ENCODE data around the gene PSMB10. TPM values are rescaled to one million over a fixed set of nuclear protein-coding genes. Genes with fewer than 3 reads are reported as not detected.

The PSMB10 gene
- total and polyA plus RNA-seq, 2 of the 8 experiments (the other 6 are each of a cell fraction or from before 2014, with no cell fraction given) = 32.1 to 61.9 TPM

GRCh38 chr16:67965668-67966548, 29.3 kb upstream of the PSMB10 start:
- H3K14ac ChIP-seq (ENCODE audit: insufficient read length) = peak overlapping the region; percentile 37
- peak overlapping the region; percentile 14 for H2BK120ac ChIP-seq (replicated peaks; ENCODE audit: low read depth, low read length)
- POLR2A ChIA-PET (ENCODE audit: partially characterized antibody) = interaction anchor here (1.1 to 3.9 kb wide), 10 partner anchors 12 to 271 kb away, joined by 3 to 26 read pairs (median 6); partner anchors contain the start of genes DDX28, DUS2, LCAT and PSMB10
- peak overlapping the region; percentile 6; the same call in 1 of the 2 replicates for H4K8ac ChIP-seq (ENCODE audit: extremely low read depth, insufficient read depth, low read length)
- CTCF ChIA-PET (ENCODE audit: partially characterized antibody) = interaction anchor here (0.8 to 10.9 kb wide), 8 partner anchors 15 to 419 kb away, joined by 3 to 90 read pairs (median 4); partner anchors contain the start of genes DPEP3 and LCAT
- peak overlapping the region; percentile 75; the same call in 1 of the 2 replicates for H3K18ac ChIP-seq (ENCODE audit: extremely low read depth, low read length)
- H3K9ac ChIP-seq (replicated peaks in 1 of 4; ENCODE audit: extremely low read depth in 1 of 4, low read depth in 3 of 4, low read length in 3 of 4) = peak overlapping the region in 3 of 4 experiments; percentile 12 to 41 (median 14); a peak in 5 of 7 replicates
- no peak for TF ChIP-seq CBX8 (IDR thresholded peaks at IDR 0.05; ENCODE audit: borderline replicate concordance, low read depth, low read length)
- 0 out of 2 replicates have a peak, but pooled peaks have one; percentile 4 for TF ChIP-seq TAF1 (IDR thresholded peaks at IDR 0.05; ENCODE audit: low read depth, low read length)
- TF ChIP-seq TEAD4 (IDR thresholded peaks at IDR 0.05; ENCODE audit: low read depth, low read length) = 0 out of 2 replicates have a peak, but pooled peaks have one; percentile 44
- peak overlapping the region; percentile 15; the same call in 1 of the 2 replicates for H2BK20ac ChIP-seq (ENCODE audit: low read length)
- H3K79me2 ChIP-seq (ENCODE audit: control insufficient read depth in 1 of 2, insufficient read depth in 2 of 2, low read length in 2 of 2) = peaks cover 0 to 4% of the 10 kb centered on the region in 2 experiments; a peak in 2 of 4 replicates
- H3K4me2 ChIP-seq (ENCODE audit: insufficient read depth in 1 of 2, low read depth in 2 of 2, low read length in 2 of 2) = peak overlapping the region; percentile 75 to 77
- H3K4me3 ChIP-seq (ENCODE audit: extremely low read depth in 1 of 4, insufficient read depth in 2 of 4, low read depth in 3 of 4, low read length in 4 of 4) = peak overlapping the region in 1 of 4 experiments; percentile 67; a peak in 3 of 8 replicates
- peaks cover 7% of the 10 kb centered on the region; the same call in 1 of the 2 replicates for H3K23me2 ChIP-seq (ENCODE audit: low read depth, low read length)
- peak overlapping the region; percentile 85 for H2BK12ac ChIP-seq (ENCODE audit: low read depth, low read length)
- 88% methylated on average over 10 of the region's 11 CpGs; no CpG with 5 or more reads in 1 of the 2 experiments for WGBS, 2 experiments (ENCODE audit: extremely low coverage in 1 of 2, insufficient coverage in 1 of 2, insufficient read length in 1 of 2, insufficient replicate concordance in 2 of 2, low coverage in 1 of 2, low lambda C conversion rate in 2 of 2, missing lambda C conversion rate in 1 of 2)
- H3K27me3 ChIP-seq (replicated peaks in 1 of 4; ENCODE audit: control insufficient read depth in 3 of 4, extremely low read depth in 1 of 4, insufficient read depth in 3 of 4, low read length in 3 of 4) = no peaks in the 10 kb centered on the region
- no peak overlapping the region for H2AFZ ChIP-seq (ENCODE audit: low read length)
- no peak overlapping the region for H3K23ac ChIP-seq (ENCODE audit: insufficient read length)
- H3K56ac ChIP-seq (replicated peaks; ENCODE audit: insufficient read length, low read depth, low read length) = no peak overlapping the region
- H3K79me1 ChIP-seq (ENCODE audit: low read depth, low read length) = peaks cover 20% of the 10 kb centered on the region; the same call in 1 of the 2 replicates
- peaks cover 0 to 25% of the 10 kb centered on the region in 2 experiments for H4K20me1 ChIP-seq (replicated peaks in 1 of 2; ENCODE audit: control insufficient read depth in 1 of 2, insufficient read depth in 2 of 2, low read length in 2 of 2)
- peaks cover 4 to 14% (median 11%) of the 10 kb centered on the region in 4 experiments; a peak in 5 of 8 replicates for H3K36me3 ChIP-seq (ENCODE audit: control insufficient read depth in 2 of 4, insufficient read depth in 4 of 4, low read length in 3 of 4)
- peak overlapping the region; percentile 45; the same call in 1 of the 2 replicates for H3K27ac ChIP-seq (ENCODE audit: low read depth, low read length)
- peaks cover 6 to 25% (median 19%) of the 10 kb centered on the region in 4 experiments for H3K4me1 ChIP-seq (replicated peaks in 1 of 4; ENCODE audit: control insufficient read depth in 3 of 4, insufficient read depth in 4 of 4, low read length in 3 of 4)
- H2BK5ac ChIP-seq (ENCODE audit: low read depth, low read length) = peak overlapping the region; percentile 90; the same call in 1 of the 2 replicates
- FAIRE-seq (no peak), DNase-seq (ENCODE audit: low read depth in 1 of 2, low spot score in 2 of 2) (no peak)
- peak overlapping the region; percentile 83 for H4K91ac ChIP-seq (replicated peaks; ENCODE audit: insufficient read length, low read length)
- peak overlapping the region; percentile 10; the same call in 1 of the 2 replicates for H2AK5ac ChIP-seq (ENCODE audit: low read depth, low read length)
- H3K4ac ChIP-seq (replicated peaks; ENCODE audit: insufficient read length, low read depth, low read length) = peak overlapping the region; percentile 8
- H4K5ac ChIP-seq (ENCODE audit: insufficient read length, low read depth, low read length) = peak overlapping the region; percentile 33
- no peaks in the 10 kb centered on the region for H3K9me3 ChIP-seq (ENCODE audit: insufficient read depth in 2 of 2, low read depth in 1 of 2, low read length in 1 of 2)
- peak overlapping the region; percentile 90; the same call in 1 of the 2 replicates for H2BK15ac ChIP-seq (ENCODE audit: low read length)

All from H1 (cell line).